ENCODE data around the gene PAX7.

PAX7 gene

GRCh38 chr1:18749569-18749968 lies 118.9 kb downstream of the PAX7 start:
- TF ChIP-seq, protein P1, sequence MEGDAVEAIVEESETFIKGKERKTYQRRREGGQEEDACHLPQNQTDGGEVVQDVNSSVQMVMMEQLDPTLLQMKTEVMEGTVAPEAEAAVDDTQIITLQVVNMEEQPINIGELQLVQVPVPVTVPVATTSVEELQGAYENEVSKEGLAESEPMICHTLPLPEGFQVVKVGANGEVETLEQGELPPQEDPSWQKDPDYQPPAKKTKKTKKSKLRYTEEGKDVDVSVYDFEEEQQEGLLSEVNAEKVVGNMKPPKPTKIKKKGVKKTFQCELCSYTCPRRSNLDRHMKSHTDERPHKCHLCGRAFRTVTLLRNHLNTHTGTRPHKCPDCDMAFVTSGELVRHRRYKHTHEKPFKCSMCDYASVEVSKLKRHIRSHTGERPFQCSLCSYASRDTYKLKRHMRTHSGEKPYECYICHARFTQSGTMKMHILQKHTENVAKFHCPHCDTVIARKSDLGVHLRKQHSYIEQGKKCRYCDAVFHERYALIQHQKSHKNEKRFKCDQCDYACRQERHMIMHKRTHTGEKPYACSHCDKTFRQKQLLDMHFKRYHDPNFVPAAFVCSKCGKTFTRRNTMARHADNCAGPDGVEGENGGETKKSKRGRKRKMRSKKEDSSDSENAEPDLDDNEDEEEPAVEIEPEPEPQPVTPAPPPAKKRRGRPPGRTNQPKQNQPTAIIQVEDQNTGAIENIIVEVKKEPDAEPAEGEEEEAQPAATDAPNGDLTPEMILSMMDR (IDR thresholded peaks at IDR 0.05; ENCODE audit: insufficient read depth, low read length, poor library complexity, severe bottlenecking), result no peak
- TF ChIP-seq EZH2phosphoT487 (conservative IDR thresholded peaks at IDR 0.05; ENCODE audit: low read length), result no peak
- Histone ChIP-seq H2AFZ (ENCODE audit: low read depth, low read length, severe bottlenecking) (no peak overlapping the region), H3K4me3 (ENCODE audit: insufficient read depth, low read length, poor library complexity, severe bottlenecking) (no peak overlapping the region), H4K20me1 (ENCODE audit: low read depth, low read length) (no peaks in the 10 kb centered on the region), H3K36me3 (ENCODE audit: low read length) (no peaks in the 10 kb centered on the region), H3F3A (ENCODE audit: insufficient read depth) (no peaks in the 10 kb centered on the region), H3K9me3 (ENCODE audit: insufficient read depth, low read length) (no peaks in the 10 kb centered on the region), H3K9me2 (replicated peaks; ENCODE audit: insufficient read depth, low read length) (no peaks in the 10 kb centered on the region), H3K27ac (ENCODE audit: low read depth, low read length) (no peak overlapping the region), H3K4me2 (ENCODE audit: low read depth, low read length, poor library complexity, severe bottlenecking) (no peak overlapping the region), H3K27me3 (ENCODE audit: low read length) (no peaks in the 10 kb centered on the region), H3K9ac (ENCODE audit: low read length) (no peak overlapping the region), H3K79me2 (ENCODE audit: insufficient read depth, low read length) (no peaks in the 10 kb centered on the region)

GRCh38 chr1:18750600-18750999 lies 120.0 kb downstream of the PAX7 start:
- no peaks in the 10 kb centered on the region for H3K9me3 ChIP-seq (ENCODE audit: insufficient read depth, low read length)
- H3K4me3 ChIP-seq (ENCODE audit: insufficient read depth, low read length, poor library complexity, severe bottlenecking), result no peak overlapping the region
- H3K9ac ChIP-seq (ENCODE audit: low read length), result no peak overlapping the region
- no peak overlapping the region for H3K27ac ChIP-seq (ENCODE audit: low read depth, low read length)
- H3K27me3 ChIP-seq (ENCODE audit: low read length), result no peaks in the 10 kb centered on the region
- no peaks in the 10 kb centered on the region for H3K36me3 ChIP-seq (ENCODE audit: low read length)
- H3K9me2 ChIP-seq (replicated peaks; ENCODE audit: insufficient read depth, low read length), result no peaks in the 10 kb centered on the region
- no peak overlapping the region for H2AFZ ChIP-seq (ENCODE audit: low read depth, low read length, severe bottlenecking)
- no peaks in the 10 kb centered on the region for H4K20me1 ChIP-seq (ENCODE audit: low read depth, low read length)
- no peaks in the 10 kb centered on the region for H3K79me2 ChIP-seq (ENCODE audit: insufficient read depth, low read length)
- no peak for TF ChIP-seq EZH2phosphoT487 (conservative IDR thresholded peaks at IDR 0.05; ENCODE audit: low read length)
- TF ChIP-seq, protein P1 (IDR thresholded peaks at IDR 0.05; ENCODE audit: insufficient read depth, low read length, poor library complexity, severe bottlenecking), result no peak
- no peaks in the 10 kb centered on the region for H3F3A ChIP-seq (ENCODE audit: insufficient read depth)
- no peak overlapping the region for H3K4me2 ChIP-seq (ENCODE audit: low read depth, low read length, poor library complexity, severe bottlenecking)

- Histone ChIP-seq H4K20me1 (ENCODE audit: low read depth, low read length) (no peaks in the 10 kb centered on the region), H3K27me3 (ENCODE audit: low read length) (no peaks in the 10 kb centered on the region)
Measured at GRCh38 chr1:18751425-18751824, 120.8 kb downstream of the PAX7 start.

More at GRCh38 chr1:18751425-18751824, 120.8 kb downstream of the PAX7 start:
- TF ChIP-seq, protein P1 (IDR thresholded peaks at IDR 0.05; ENCODE audit: insufficient read depth, low read length, poor library complexity, severe bottlenecking), result no peak
- no peak for TF ChIP-seq EZH2phosphoT487 (conservative IDR thresholded peaks at IDR 0.05; ENCODE audit: low read length)
- H3K79me2 ChIP-seq (ENCODE audit: insufficient read depth, low read length), result no peaks in the 10 kb centered on the region
- H3K4me2 ChIP-seq (ENCODE audit: low read depth, low read length, poor library complexity, severe bottlenecking), result no peak overlapping the region
- H3K9me2 ChIP-seq (replicated peaks; ENCODE audit: insufficient read depth, low read length), result no peaks in the 10 kb centered on the region
- H3F3A ChIP-seq (ENCODE audit: insufficient read depth), result no peaks in the 10 kb centered on the region
- H3K27ac ChIP-seq (ENCODE audit: low read depth, low read length), result no peak overlapping the region
- H3K9me3 ChIP-seq (ENCODE audit: insufficient read depth, low read length), result no peaks in the 10 kb centered on the region
- H2AFZ ChIP-seq (ENCODE audit: low read depth, low read length, severe bottlenecking), result no peak overlapping the region
- H3K36me3 ChIP-seq (ENCODE audit: low read length), result no peaks in the 10 kb centered on the region
- H3K9ac ChIP-seq (ENCODE audit: low read length), result no peak overlapping the region
- H3K4me3 ChIP-seq (ENCODE audit: insufficient read depth, low read length, poor library complexity, severe bottlenecking), result no peak overlapping the region
